Astrocyte (in vitro differentiated cells and primary cell): ENCODE results near the gene TFE3.

Source experiments
- EZH2 ChIP-seq: IDR thresholded peaks from 2 replicates; pipeline ENCODE4 v1.6.1; 2012; ENCODE audit warnings: mild to moderate bottlenecking, low read length, inconsistent platforms; ENCODE audit not compliant: insufficient read depth
- TF ChIP-seq, protein P1 (sequence below): IDR thresholded peaks from 2 replicates; pipeline ENCODE4 v1.5.1; 2011; ENCODE audit warnings: low read depth, mild to moderate bottlenecking, inconsistent platforms, low read length, moderate library complexity; ENCODE audit not compliant: insufficient read depth

DNA sequence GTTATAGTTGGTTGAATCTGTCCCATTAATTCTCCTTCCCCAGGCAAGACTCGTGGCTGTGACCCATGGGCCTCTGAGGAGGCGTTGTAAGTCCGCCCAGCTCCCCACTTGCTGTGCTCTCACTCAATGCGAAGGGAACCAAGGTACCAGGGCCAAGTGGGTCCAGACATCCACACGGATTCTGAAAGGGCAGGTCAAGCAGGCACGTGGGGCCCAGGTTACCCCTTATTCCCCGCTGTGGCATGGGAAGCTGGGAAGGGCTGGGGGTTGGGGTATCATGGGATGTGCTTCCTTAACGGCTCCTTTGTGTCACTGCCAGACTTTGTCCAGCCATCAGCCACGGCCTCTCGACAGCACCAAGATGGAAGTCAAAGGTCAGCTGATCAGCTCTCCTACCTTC lies 18.8 kb upstream of the TFE3 start:
- TF ChIP-seq, protein P1, sequence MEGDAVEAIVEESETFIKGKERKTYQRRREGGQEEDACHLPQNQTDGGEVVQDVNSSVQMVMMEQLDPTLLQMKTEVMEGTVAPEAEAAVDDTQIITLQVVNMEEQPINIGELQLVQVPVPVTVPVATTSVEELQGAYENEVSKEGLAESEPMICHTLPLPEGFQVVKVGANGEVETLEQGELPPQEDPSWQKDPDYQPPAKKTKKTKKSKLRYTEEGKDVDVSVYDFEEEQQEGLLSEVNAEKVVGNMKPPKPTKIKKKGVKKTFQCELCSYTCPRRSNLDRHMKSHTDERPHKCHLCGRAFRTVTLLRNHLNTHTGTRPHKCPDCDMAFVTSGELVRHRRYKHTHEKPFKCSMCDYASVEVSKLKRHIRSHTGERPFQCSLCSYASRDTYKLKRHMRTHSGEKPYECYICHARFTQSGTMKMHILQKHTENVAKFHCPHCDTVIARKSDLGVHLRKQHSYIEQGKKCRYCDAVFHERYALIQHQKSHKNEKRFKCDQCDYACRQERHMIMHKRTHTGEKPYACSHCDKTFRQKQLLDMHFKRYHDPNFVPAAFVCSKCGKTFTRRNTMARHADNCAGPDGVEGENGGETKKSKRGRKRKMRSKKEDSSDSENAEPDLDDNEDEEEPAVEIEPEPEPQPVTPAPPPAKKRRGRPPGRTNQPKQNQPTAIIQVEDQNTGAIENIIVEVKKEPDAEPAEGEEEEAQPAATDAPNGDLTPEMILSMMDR, result no peak
- TF ChIP-seq EZH2, result no peak
